ENCODE measurements around the gene TIMD4.
"Not testable (repeated sequence)": the region's sequence is repeated elsewhere in the genome, so short reads cannot be mapped to it uniquely, and the experiment has no call there.

TIMD4 gene

GRCh38 chr5:156971848-156972525 lies 9.0 kb upstream of the TIMD4 start:
- TF ChIP-seq FOXM1 (IDR thresholded peaks at IDR 0.05; ENCODE audit: borderline replicate concordance) (no peak), NFRKB (IDR thresholded peaks at IDR 0.05) (no peak), TARDBP (IDR thresholded peaks at IDR 0.05) (no peak), ZNF384 (IDR thresholded peaks at IDR 0.05) (no peak), L3MBTL2 (conservative IDR thresholded peaks at IDR 0.05) (no peak), LEF1 (IDR thresholded peaks at IDR 0.05; ENCODE audit: borderline replicate concordance) (no peak), BHLHE40 (IDR thresholded peaks at IDR 0.05; ENCODE audit: borderline replicate concordance) (no peak), SUZ12 (IDR thresholded peaks at IDR 0.05) (no peak), CTBP1 (IDR thresholded peaks at IDR 0.05; ENCODE audit: borderline replicate concordance) (no peak), FOXK2 (IDR thresholded peaks at IDR 0.05) (no peak), SP1 (IDR thresholded peaks at IDR 0.05) (no peak), HDGF (IDR thresholded peaks at IDR 0.05; ENCODE audit: borderline replicate concordance) (no peak), ELF4 (IDR thresholded peaks at IDR 0.05) (no peak), ARNT (IDR thresholded peaks at IDR 0.05) (no peak), FOXA1 (IDR thresholded peaks at IDR 0.05) (no peak)
- TF ChIP-seq, protein P1, sequence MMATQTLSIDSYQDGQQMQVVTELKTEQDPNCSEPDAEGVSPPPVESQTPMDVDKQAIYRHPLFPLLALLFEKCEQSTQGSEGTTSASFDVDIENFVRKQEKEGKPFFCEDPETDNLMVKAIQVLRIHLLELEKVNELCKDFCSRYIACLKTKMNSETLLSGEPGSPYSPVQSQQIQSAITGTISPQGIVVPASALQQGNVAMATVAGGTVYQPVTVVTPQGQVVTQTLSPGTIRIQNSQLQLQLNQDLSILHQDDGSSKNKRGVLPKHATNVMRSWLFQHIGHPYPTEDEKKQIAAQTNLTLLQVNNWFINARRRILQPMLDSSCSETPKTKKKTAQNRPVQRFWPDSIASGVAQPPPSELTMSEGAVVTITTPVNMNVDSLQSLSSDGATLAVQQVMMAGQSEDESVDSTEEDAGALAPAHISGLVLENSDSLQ (IDR thresholded peaks at IDR 0.05), result no peak
- CTCF ChIA-PET, result no interaction called here
- DNase-seq (ENCODE audit: extremely low spot score), result no peak
- POLR2A ChIA-PET, result no interaction called here

DNA sequence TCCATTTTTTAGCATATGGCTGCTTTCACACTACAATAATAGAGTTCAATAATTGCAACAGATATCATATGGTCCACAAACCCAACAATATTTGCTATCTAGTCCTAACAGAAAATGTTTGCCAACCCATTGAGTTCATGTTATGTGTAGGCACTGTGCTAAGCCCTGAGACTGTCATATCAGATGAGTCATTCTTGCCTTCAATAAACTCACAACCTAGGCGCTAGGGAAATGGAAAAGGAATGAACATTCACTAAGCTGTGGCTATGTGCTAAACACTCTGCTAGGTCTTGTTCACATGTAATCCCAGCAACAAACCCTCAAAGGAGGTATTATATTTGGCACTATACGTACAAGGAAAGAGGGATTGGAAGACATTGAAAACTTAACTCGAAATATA lies 8.4 kb upstream of the TIMD4 start:
- no peak for TF ChIP-seq TARDBP (IDR thresholded peaks at IDR 0.05)
- TF ChIP-seq LEF1 (IDR thresholded peaks at IDR 0.05; ENCODE audit: borderline replicate concordance), result no peak
- no peak for TF ChIP-seq BHLHE40 (IDR thresholded peaks at IDR 0.05; ENCODE audit: borderline replicate concordance)
- TF ChIP-seq FOXA1 (IDR thresholded peaks at IDR 0.05), result no peak
- TF ChIP-seq FOXK2 (IDR thresholded peaks at IDR 0.05), result no peak
- TF ChIP-seq SP1 (IDR thresholded peaks at IDR 0.05), result no peak
- TF ChIP-seq HDGF (IDR thresholded peaks at IDR 0.05; ENCODE audit: borderline replicate concordance), result no peak
- TF ChIP-seq NFRKB (IDR thresholded peaks at IDR 0.05), result no peak
- no peak for TF ChIP-seq SUZ12 (IDR thresholded peaks at IDR 0.05)
- no peak for TF ChIP-seq FOXM1 (IDR thresholded peaks at IDR 0.05; ENCODE audit: borderline replicate concordance)
- no peak for TF ChIP-seq L3MBTL2 (conservative IDR thresholded peaks at IDR 0.05)
- no peak for TF ChIP-seq ARNT (IDR thresholded peaks at IDR 0.05)
- TF ChIP-seq ZNF384 (IDR thresholded peaks at IDR 0.05), result no peak
- no peak for TF ChIP-seq ELF4 (IDR thresholded peaks at IDR 0.05)
- TF ChIP-seq CTBP1 (IDR thresholded peaks at IDR 0.05; ENCODE audit: borderline replicate concordance), result no peak
- TF ChIP-seq, protein P1 (IDR thresholded peaks at IDR 0.05), result no peak
- POLR2A ChIA-PET, result no interaction called here
- CTCF ChIA-PET, result no interaction called here
- no peak for DNase-seq (ENCODE audit: extremely low spot score)

DNA sequence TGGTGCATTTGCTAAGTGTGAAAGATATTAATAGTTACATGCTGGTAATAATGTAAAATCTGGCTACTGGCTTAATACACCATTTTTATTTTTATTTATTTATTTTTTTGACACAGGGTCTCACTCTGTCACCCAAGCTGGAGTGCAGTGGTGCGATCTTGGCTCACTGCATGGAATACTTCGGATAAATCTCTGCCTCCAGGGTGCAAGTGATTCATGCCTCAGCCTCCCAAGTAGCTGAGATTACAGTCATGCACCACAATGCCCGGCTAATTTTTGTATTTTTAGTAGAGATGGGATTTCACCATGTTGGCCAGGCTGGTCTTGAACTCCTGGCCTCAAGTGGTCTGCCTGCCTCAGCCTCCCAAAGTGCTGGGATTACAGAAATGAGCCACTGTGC lies 4.4 kb upstream of the TIMD4 start:
- DNase-seq (ENCODE audit: extremely low spot score); POLR2A ChIA-PET; CTCF ChIA-PET: not testable (repeated sequence)

DNA sequence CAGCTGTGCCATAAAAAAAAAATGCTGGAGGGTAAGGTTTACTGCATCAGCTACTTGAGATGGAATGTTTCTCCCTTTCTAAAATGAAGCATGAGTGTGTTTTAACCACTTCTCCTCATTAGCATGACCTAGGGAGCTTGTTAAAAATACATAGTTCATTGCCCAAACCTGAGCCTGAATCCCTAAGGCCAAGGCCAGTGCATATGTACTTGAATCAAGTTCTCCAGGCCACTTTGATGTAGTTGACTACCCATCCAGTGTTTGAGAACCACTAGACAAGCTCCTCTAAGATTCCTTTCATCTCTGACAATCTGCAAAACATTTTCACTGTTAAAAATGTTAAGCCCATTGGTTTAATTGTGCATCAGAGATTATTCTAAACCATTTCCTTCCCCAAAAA lies 6.7 kb downstream of the TIMD4 start:
- DNase-seq (ENCODE audit: extremely low spot score), result no peak
- TF ChIP-seq SP1 (IDR thresholded peaks at IDR 0.05) (no peak), ARNT (IDR thresholded peaks at IDR 0.05) (no peak), TARDBP (IDR thresholded peaks at IDR 0.05) (no peak), BHLHE40 (IDR thresholded peaks at IDR 0.05; ENCODE audit: borderline replicate concordance) (no peak), NFRKB (IDR thresholded peaks at IDR 0.05) (no peak), L3MBTL2 (conservative IDR thresholded peaks at IDR 0.05) (no peak), LEF1 (IDR thresholded peaks at IDR 0.05; ENCODE audit: borderline replicate concordance) (no peak), FOXM1 (IDR thresholded peaks at IDR 0.05; ENCODE audit: borderline replicate concordance) (no peak), SUZ12 (IDR thresholded peaks at IDR 0.05) (no peak), FOXK2 (IDR thresholded peaks at IDR 0.05) (no peak), ZNF384 (IDR thresholded peaks at IDR 0.05) (no peak), FOXA1 (IDR thresholded peaks at IDR 0.05) (no peak), ELF4 (IDR thresholded peaks at IDR 0.05) (no peak), CTBP1 (IDR thresholded peaks at IDR 0.05; ENCODE audit: borderline replicate concordance) (no peak), HDGF (IDR thresholded peaks at IDR 0.05; ENCODE audit: borderline replicate concordance) (no peak)
- TF ChIP-seq, protein P1 (IDR thresholded peaks at IDR 0.05), result no peak
- POLR2A ChIA-PET, result no interaction called here
- CTCF ChIA-PET, result interaction anchor here (0.7 kb wide), 1 partner anchor 1792 kb away, joined by 3 read pairs; no protein-coding TSS in a partner anchor

- ChIA-PET POLR2A (no interaction called here), CTCF (no interaction called here)
- no peak for DNase-seq (ENCODE audit: extremely low spot score)
- TF ChIP-seq CTBP1 (IDR thresholded peaks at IDR 0.05; ENCODE audit: borderline replicate concordance) (no peak), LEF1 (IDR thresholded peaks at IDR 0.05; ENCODE audit: borderline replicate concordance) (no peak), NFRKB (IDR thresholded peaks at IDR 0.05) (no peak), ZNF384 (IDR thresholded peaks at IDR 0.05) (no peak), TARDBP (IDR thresholded peaks at IDR 0.05) (no peak), L3MBTL2 (conservative IDR thresholded peaks at IDR 0.05) (no peak), HDGF (IDR thresholded peaks at IDR 0.05; ENCODE audit: borderline replicate concordance) (no peak), FOXK2 (IDR thresholded peaks at IDR 0.05) (no peak), ARNT (IDR thresholded peaks at IDR 0.05) (no peak), FOXA1 (IDR thresholded peaks at IDR 0.05) (no peak), FOXM1 (IDR thresholded peaks at IDR 0.05; ENCODE audit: borderline replicate concordance) (no peak), SP1 (IDR thresholded peaks at IDR 0.05) (no peak), ELF4 (IDR thresholded peaks at IDR 0.05) (no peak), BHLHE40 (IDR thresholded peaks at IDR 0.05; ENCODE audit: borderline replicate concordance) (no peak), SUZ12 (IDR thresholded peaks at IDR 0.05) (no peak)
- TF ChIP-seq, protein P1 (IDR thresholded peaks at IDR 0.05), result no peak
Measured at GRCh38 chr5:156951359-156951758, 11.7 kb downstream of the TIMD4 start.
